H1 (cell line): Measurements from ENCODE around the gene STT3A.

Experiments
- BRCA1 ChIP-seq: IDR thresholded peaks from 2 replicates; pipeline ENCODE4 v1.6.1; 2012; ENCODE audit warnings: low read depth, low read length, improper control_type of control experiment
- SP2 ChIP-seq: IDR thresholded peaks from 2 replicates; pipeline ENCODE4 v1.6.1; 2012; ENCODE audit warnings: mild to moderate bottlenecking, low read length, inconsistent platforms

DNA sequence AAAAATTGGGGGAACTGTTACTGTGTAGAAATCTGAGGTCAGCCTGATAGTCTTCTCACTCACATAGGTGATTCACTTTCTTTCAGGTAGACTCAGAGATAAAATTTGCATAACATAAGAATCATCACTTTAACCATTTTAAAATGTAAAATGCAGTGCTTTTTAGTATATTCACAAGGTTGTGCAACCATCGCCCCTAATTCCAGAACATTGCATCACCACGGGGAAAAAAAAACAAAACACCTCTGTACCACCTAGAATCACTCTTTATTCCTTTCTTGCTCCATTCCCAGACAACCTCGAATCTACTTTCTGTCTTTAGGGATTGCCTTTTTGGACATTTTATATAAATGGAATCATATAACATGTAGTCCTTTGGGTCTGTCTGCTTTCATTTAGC, 53.2 kb downstream of the STT3A start:
- TF ChIP-seq SP2 (no peak), BRCA1 (no peak)
